K562 (cell line): ENCODE data around the gene MACROD2. TPM values are rescaled to one million over a fixed set of nuclear protein-coding genes. Genes with fewer than 3 reads are reported as not detected.

Experiments
- ATAC-seq: fragments of 200-7000 bp; cut with Tn5 transposase; 3 replicates; pipeline ENCODE4 v1.9.1; 2020; ENCODE audit warnings: moderate library complexity
- BruUV-seq: library from RNA; stranded (reverse); fragments of 400-500 nt; replicated peaks from 2 replicates; lab custom pipeline; 2021; lab: Mats Ljungman, UMichigan
- CTCF ChIA-PET: fragments of 300-600 bp; formaldehyde crosslinking; extraction: SDS; loops from one replicate; lab custom pipeline; 2021; ENCODE audit warnings: low intra/inter-chr PET ratio; lab: Yijun Ruan, JAX
- POLR2A ChIA-PET: fragments of 300-600, 350-650 bp; sonication (Branson Sonifier 250); formaldehyde crosslinking; extraction: SDS; loops from one replicate; lab custom pipeline; 2021; ENCODE audit warnings: antibody characterized with exemption, inconsistent platforms; lab: Yijun Ruan, JAX
- DNase-seq, 4 experiments: peaks; one replicate each; pipeline versions ENCODE4 v3.0.0 to v3.0.0-alpha.2; 2011 to 2018; ENCODE audit warnings: low spot score in 3 of 4, mixed read lengths in 3 of 4; ENCODE audit errors: extremely low read depth in 1 of 4
- FAIRE-seq: peaks from 2 replicates; lab custom pipeline; 2011; peaks lifted over from hg19 to GRCh38; lab: Jason Lieb, UNC
- H2AFZ ChIP-seq: 2 replicates; pipeline ENCODE4 v1.6.0; 2011; ENCODE audit warnings: low read depth, low read length, control low read depth, inconsistent platforms
- H3K27ac ChIP-seq: fragments of 200-600 bp; 3 replicates; pipeline ENCODE4 v1.8.0; 2011; ENCODE audit warnings: low read depth, mild to moderate bottlenecking, control low read depth, inconsistent platforms, low read length, moderate library complexity, mixed read lengths; ENCODE audit errors: extremely low read depth
- H3K27me3 ChIP-seq, 2 experiments: fragments of 300-600 bp in 1 of 2; 2 replicates in 1 of 2; 3 replicates in 1 of 2; pipeline versions ENCODE4 v1.6.0 to v1.8.0; 2011; ENCODE audit warnings: inconsistent platforms in 2 of 2, low read length in 2 of 2, mild to moderate bottlenecking in 1 of 2, mixed read lengths in 1 of 2, moderate library complexity in 1 of 2; ENCODE audit not compliant: control insufficient read depth in 2 of 2, insufficient read depth in 2 of 2
- H3K36me3 ChIP-seq: fragments of 300-600 bp; 3 replicates; pipeline ENCODE4 v1.8.0; 2011; ENCODE audit warnings: mild to moderate bottlenecking, low read length, inconsistent platforms; ENCODE audit not compliant: control insufficient read depth, insufficient read depth
- H3K4me1 ChIP-seq, 2 experiments: fragments of 200-600 bp in 1 of 2; replicated peaks in 1 of 2; 2 replicates in 1 of 2; 3 replicates in 1 of 2; pipeline versions ENCODE4 v1.5.1 to v1.8.0; 2011; ENCODE audit warnings: inconsistent platforms in 2 of 2, low read length in 2 of 2, mild to moderate bottlenecking in 1 of 2, mixed read lengths in 1 of 2, moderate library complexity in 1 of 2; ENCODE audit not compliant: control insufficient read depth in 2 of 2, insufficient read depth in 2 of 2
- H3K4me2 ChIP-seq: 2 replicates; pipeline ENCODE4 v1.6.1; 2011; ENCODE audit warnings: low read length, control low read depth, inconsistent platforms, mixed read lengths; ENCODE audit not compliant: insufficient read depth
- H3K4me3 ChIP-seq: fragments of 200-600 bp; sonication (generic), shearing (Covaris generic); 2 replicates; pipeline ENCODE4 v1.5.1; 2016; ENCODE audit warnings: control low read depth, inconsistent platforms
- H3K79me2 ChIP-seq: fragments of 200-600 bp; 3 replicates; pipeline ENCODE4 v1.8.0; 2011; ENCODE audit warnings: low read length, inconsistent platforms; ENCODE audit not compliant: control insufficient read depth, insufficient read depth
- H3K9ac ChIP-seq, 2 experiments: 2 replicates each; pipeline versions ENCODE4 v1.6.0 to v1.6.1; 2011; ENCODE audit warnings: low read depth in 2 of 2, low read length in 2 of 2, control low read depth in 1 of 2, inconsistent platforms in 1 of 2, mild to moderate bottlenecking in 1 of 2, mixed read lengths in 1 of 2; ENCODE audit not compliant: insufficient read depth in 1 of 2
- H3K9me1 ChIP-seq: one replicate; pipeline ENCODE4 v1.6.0; 2011; ENCODE audit warnings: inconsistent platforms, mild to moderate bottlenecking, low read length, moderate library complexity; ENCODE audit not compliant: control insufficient read depth, insufficient read depth
- H3K9me3 ChIP-seq: replicated peaks from 2 replicates; pipeline ENCODE4 v1.5.1; 2011; ENCODE audit warnings: low read depth, low read length, inconsistent platforms; ENCODE audit not compliant: control insufficient read depth, insufficient read depth
- H4K20me1 ChIP-seq: replicated peaks from 2 replicates; pipeline ENCODE4 v1.6.1; 2011; ENCODE audit warnings: low read length, inconsistent platforms, mixed read lengths; ENCODE audit not compliant: control insufficient read depth, insufficient read depth
- ATF2 ChIP-seq: sonication (generic); formaldehyde crosslinking; IDR thresholded peaks from 2 replicates; pipeline ENCODE4 v1.8.1; 2022; ENCODE audit warnings: missing genetic modification reagents
- CREBBP ChIP-seq: IDR thresholded peaks from one replicate; pipeline ENCODE4 v1.6.1; 2012; ENCODE audit warnings: low read depth, mild to moderate bottlenecking, control low read depth, inconsistent platforms, low read length
- DPF2 ChIP-seq: fragments of 450-650 bp; IDR thresholded peaks from 2 replicates; pipeline ENCODE4 v1.6.1; 2016
- ELK3 ChIP-seq: fragments of 450-650 bp; formaldehyde crosslinking; IDR thresholded peaks from 2 replicates; pipeline ENCODE4 v1.4.0; 2020; ENCODE audit warnings: mild to moderate bottlenecking
- FOXK2 ChIP-seq, 2 experiments: fragments of 450-650 bp; IDR thresholded peaks in 1 of 2; conservative IDR thresholded peaks in 1 of 2; 2 replicates each; pipeline ENCODE4 v1.6.1; 2016; ENCODE audit warnings: low read depth in 2 of 2, mild to moderate bottlenecking in 1 of 2
- NR3C1 ChIP-seq: sonication (generic); formaldehyde crosslinking; IDR thresholded peaks from 2 replicates; pipeline ENCODE4 v1.8.1; 2022; ENCODE audit warnings: missing genetic modification reagents
- SETDB1 ChIP-seq: IDR thresholded peaks from one replicate; pipeline ENCODE4 v1.6.1; 2012; ENCODE audit warnings: low read length, control low read depth, inconsistent platforms
- TCF3 ChIP-seq: sonication (generic); formaldehyde crosslinking; IDR thresholded peaks from 2 replicates; pipeline ENCODE4 v1.4.0; 2020; ENCODE audit warnings: mild to moderate bottlenecking, missing genetic modification reagents
- ZC3H11A ChIP-seq: IDR thresholded peaks from 2 replicates; pipeline ENCODE4 v1.6.1; 2012; ENCODE audit warnings: low read depth, low read length, improper control_type of control experiment
- ZNF165 ChIP-seq: fragments of 250-450 bp; sonication (Bioruptor Pico); IDR thresholded peaks from 2 replicates; pipeline ENCODE4 v1.4.0; 2020; ENCODE audit warnings: borderline replicate concordance
- ZNF311 ChIP-seq: fragments of 250-450 bp; sonication (Bioruptor Pico); IDR thresholded peaks from 2 replicates; pipeline ENCODE4 v1.4.0; 2020; ENCODE audit warnings: mild to moderate bottlenecking, moderate library complexity
- ZNF407 ChIP-seq: fragments of 450-650 bp; IDR thresholded peaks from 2 replicates; pipeline ENCODE4 v1.6.1; 2016; ENCODE audit warnings: low read depth
- ZNF431 ChIP-seq: sonication (generic); formaldehyde crosslinking; IDR thresholded peaks from 2 replicates; pipeline ENCODE4 v1.8.0; 2022; ENCODE audit warnings: mild to moderate bottlenecking, missing genetic modification reagents
- WGBS: fragments of 100-300 bp; shearing (Covaris generic); methylation state at CpG from one replicate; pipeline ENCODE4 v1.1.6; 2016; ENCODE audit warnings: low coverage, mixed read lengths; ENCODE audit not compliant: insufficient coverage; ENCODE audit errors: missing lambda C conversion rate; 5-methylcytosine and 5-hydroxymethylcytosine counted together
- in situ Hi-C: fragments of 300-500 bp; cut with MboI; formaldehyde crosslinking; loops from 4 replicates; pipeline ENCODE4 v1.15.0; 2018; ENCODE audit warnings: inconsistent platforms, mixed read lengths
- intact Hi-C: fragments of 100-400 bp; cut with micrococcal nuclease; formaldehyde crosslinking; loops from 2 replicates; pipeline ENCODE4 v1.14.2; 2022
- polyA plus RNA-seq, 8 experiments: library from polyadenylated mRNA; depleted of rRNA in 4 of 8; stranded (reverse) in 5 of 8; unstranded in 3 of 8; fragments of >200 nt; fragmentation: Nextera tagmentation in 2 of 8; fragmentation: Illumina TruSeq in 1 of 8; extraction: Ambion mirVana in 2 of 8; extraction: Trizol in 1 of 8; gene quantifications; 2 replicates each; pipeline versions ENCODE4 v1.2.1 to v1.2.3, GENCODE V29; 2011 to 2014; ENCODE audit warnings: inconsistent platforms in 1 of 8, missing spikeins in 1 of 8
- total RNA-seq, 7 experiments: library from RNA; depleted of rRNA in 6 of 7; stranded (reverse); fragments of >200 nt in 6 of 7; fragmentation: Illumina TruSeq in 2 of 7; extraction: Trizol in 2 of 7; gene quantifications; 2 replicates each; pipeline versions ENCODE4 v1.2.1 to v1.2.3, GENCODE V29; 2011 to 2021; ENCODE audit warnings: low replicate concordance in 1 of 7

The MACROD2 gene
- total and polyA plus RNA-seq, 9 of the 15 experiments (the other 6 are each of a cell fraction or from before 2014, with no cell fraction given), result not detected

- no peak overlapping the region for H2AFZ ChIP-seq
- H3K4me3 ChIP-seq, result no peak overlapping the region
- H3K27ac ChIP-seq, result no peak overlapping the region
- intact Hi-C loops (no loop called here), in situ Hi-C loops (no loop called here)
- no peaks in the 10 kb centered on the region for H3K27me3 ChIP-seq
- DNase-seq, result no peak
- ChIA-PET CTCF (no interaction called here), POLR2A (no interaction called here)
- H3K4me1 ChIP-seq, result no peaks in the 10 kb centered on the region
- H3K9me1 ChIP-seq, result no peaks in the 10 kb centered on the region
- no peaks in the 10 kb centered on the region for H3K36me3 ChIP-seq
- no peak overlapping the region for H3K4me2 ChIP-seq
- no peak overlapping the region for H3K9ac ChIP-seq
- ATAC-seq, result no peak
- BruUV-seq, result no TSS peak
- FAIRE-seq, result no peak
- no peaks in the 10 kb centered on the region for H3K79me2 ChIP-seq
- 0% methylated on average over 3 of the region's 3 CpGs for WGBS
- H4K20me1 ChIP-seq, result no peaks in the 10 kb centered on the region
- no peaks in the 10 kb centered on the region for H3K9me3 ChIP-seq
- TF ChIP-seq SETDB1 (no peak), ZNF165 (CRISPR knock-in tag) (no peak), TCF3 (CRISPR knock-in tag) (no peak), NR3C1 (no peak), CREBBP (no peak), ATF2 (CRISPR knock-in tag) (no peak), DPF2 (no peak), ZNF431 (CRISPR knock-in tag) (no peak), ZNF311 (CRISPR knock-in tag) (no peak), FOXK2 (conservative IDR thresholded peaks at IDR 0.05 in 1 of 2, IDR thresholded peaks at IDR 0.05 in 1 of 2; ENCODE audit: low read depth in 2 of 2) (no peak), ZNF407 (no peak), ELK3 (CRISPR knock-in tag) (no peak), ZC3H11A (no peak)
Observed at GRCh38 chr20:16035576-16035975, 2040.3 kb downstream of the MACROD2 start.
